ENCODE results near the gene ZNF213.
"Not testable (repeated sequence)": the region's sequence is repeated elsewhere in the genome, so short reads cannot be mapped to it uniquely, and the experiment has no call there.

Gene ZNF213

DNA sequence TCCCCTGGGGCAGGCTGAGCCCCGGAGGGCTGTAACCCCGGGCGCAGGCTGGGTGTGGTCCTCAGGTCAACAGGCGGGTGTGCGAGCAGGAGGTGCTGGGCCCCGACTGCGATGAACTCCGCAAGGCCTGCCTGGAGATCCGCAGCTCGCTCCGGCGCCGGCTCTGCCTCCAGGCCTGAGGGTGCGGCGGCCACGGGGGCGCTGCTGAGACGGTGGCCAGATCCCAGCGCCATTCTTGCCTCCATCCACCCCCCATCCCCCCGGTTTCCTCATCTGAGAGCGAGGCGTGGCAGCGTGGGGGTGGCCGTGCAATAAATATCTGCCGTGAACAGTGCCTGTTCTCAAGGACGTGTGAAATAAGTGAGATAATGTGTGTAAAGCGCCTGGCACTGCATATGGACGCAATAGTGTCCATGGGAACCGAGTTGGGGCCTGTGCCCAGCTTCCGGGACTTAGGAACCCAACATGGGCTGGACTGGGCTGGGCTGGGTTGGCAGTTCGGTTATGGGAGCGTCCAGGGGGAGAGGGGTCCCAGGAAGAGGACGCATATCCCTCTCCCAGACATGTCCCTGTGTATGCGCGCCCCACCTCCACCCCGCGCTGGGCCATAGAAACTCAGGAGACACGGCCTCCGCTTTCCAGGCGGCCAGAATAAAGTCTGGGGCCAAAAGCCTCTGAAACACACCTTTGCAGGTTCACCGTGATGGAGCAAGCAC, 15.0 kb downstream of the ZNF213 start:
- DNase-seq, result peak; percentile 67 to 73

DNA sequence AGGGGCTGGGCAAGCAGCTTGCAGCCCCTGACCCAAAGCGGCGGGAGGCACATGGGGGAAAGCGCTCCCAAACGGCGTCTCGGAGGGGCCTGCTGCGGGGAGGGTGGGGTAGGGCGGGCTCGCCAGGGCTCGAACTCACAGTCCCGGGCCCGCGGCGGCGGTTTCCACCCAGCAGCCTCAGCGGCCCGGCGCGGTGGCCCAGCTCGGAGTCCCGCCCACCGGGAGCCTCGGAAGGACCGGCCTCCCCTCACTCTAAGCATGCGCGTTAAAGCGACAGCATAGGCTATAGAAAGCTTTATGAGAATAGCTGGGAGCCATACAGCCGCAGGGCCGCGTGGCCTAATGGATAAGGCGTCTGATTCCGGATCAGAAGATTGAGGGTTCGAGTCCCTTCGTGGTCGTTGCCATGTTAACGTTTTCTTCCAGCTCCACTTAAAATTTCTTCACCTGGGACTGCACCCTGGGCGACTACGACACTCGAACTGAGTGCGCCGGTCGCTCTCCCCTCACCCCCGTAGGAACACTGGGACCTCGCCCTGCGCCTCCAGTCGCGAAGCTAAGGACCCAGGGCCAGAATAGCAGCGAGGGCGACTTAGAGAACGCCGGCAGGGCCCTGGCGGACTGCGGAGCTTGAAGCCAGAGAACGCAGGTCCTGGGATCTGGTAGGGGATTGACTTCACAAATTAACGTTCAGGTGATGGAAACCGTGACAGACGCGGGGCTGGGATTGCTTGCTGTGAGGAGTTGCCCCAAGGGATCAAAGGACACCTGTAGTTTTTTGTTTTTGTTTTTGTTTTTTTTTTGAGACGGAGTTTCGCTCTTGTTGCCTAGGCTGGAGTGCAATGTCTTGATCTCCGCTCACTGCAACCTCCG, 15.8 kb downstream of the ZNF213 start:
- DNase-seq, result peak; percentile 99

DNA sequence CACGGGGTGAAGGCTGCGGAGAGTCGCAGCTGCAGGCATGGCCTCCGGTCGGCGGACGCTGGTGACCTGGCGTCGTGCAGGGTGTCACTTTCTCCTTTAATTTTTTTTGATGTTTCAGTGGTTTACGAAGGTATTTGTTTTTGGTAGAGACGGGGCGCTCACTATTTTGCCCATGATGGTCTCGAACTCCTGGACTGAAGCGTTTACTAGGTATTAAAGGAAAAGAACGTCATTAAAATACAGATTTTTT, 17.1 kb downstream of the ZNF213 start:
- no peak for DNase-seq

DNA sequence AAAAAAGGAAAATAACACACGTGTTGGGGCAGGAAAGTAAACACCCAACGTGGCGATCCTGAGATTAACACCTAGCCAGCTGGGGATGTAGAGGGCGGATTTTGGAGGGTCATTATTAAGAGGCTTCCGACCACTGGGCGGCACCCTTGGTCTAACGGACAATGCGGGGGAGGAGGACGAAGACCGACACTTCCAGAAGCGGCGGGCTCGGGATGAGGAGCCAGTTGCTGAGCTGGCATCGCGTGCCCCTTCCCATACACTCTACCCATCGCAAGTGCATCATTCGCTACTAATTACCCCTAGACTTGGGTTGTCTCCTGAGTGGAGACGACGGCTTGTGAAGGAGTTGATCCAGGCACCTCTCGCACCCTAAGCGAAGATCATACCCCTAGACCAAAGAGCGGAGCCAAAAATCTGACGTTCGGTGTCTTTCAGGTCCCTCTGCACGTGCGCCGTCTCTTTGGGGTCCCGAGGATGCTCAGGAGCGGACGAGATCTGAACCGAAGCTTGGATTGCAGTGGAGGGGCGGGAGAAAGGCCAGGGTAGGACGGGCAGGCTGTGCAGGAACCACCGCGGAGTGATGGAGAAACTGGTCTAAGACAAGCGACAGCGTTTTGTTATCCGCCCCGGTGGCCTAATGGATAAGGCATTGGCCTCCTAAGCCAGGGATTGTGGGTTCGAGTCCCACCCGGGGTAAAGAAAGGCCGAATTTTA, 17.6 kb downstream of the ZNF213 start:
- peak; percentile 94 to 95 for DNase-seq

DNA sequence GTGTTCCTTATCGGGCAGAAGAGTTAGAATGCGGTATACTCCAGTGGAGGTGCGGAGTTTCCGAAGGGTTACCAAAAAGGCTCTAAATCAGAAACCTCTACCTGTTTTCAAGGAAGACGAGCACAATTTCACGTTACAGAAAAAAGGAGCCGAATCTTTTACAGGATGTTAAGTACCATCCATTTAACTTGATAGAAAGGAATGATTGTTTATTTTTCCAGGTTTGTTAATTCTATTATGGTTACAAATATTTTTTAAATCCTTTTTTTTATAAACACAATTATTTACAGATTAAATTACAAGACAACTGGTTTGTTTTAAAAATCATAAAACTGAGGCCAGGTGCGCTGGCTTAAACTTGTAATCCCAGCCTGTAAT, 18.2 kb downstream of the ZNF213 start:
- DNase-seq, result no peak

DNA sequence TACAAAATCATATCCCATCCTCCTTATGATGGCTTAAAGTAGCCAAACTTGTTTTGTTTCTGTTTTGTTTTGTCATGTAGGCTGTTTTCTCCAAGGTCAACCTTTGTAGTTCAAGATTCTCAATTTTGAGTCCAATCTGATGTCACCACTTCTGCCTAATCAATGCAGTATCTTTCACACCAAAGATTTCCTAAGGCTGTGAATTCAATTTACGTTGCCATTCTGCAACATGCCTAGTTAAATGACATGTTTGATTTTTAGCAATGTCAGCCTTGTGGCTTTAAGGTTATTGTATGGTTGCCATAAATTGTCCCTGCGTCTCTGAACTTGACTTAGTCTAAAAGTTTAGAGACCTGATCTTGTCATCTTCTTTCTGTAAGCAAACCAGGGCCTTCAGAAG, 20.4 kb downstream of the ZNF213 start:
- DNase-seq, result no peak

DNA sequence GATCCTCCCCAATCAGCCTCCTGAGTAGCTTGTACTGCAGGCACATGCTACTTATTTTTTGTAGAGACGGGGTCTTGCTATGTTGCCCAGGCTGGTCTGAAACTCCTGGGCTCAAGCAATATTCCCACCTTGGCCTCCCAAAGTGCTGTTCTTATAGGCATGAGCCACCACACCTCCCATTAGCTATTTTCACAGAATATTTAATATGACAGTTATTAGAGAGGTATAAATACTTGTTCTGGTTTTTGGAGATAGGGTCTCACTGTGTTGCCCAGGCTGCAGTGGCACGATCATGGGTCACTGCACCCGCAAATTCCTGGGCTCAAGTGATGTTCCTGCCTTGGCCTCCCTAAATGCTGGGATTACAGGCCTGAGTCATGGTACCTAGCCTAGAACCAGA, 21.1 kb downstream of the ZNF213 start:
- no peak for DNase-seq

DNA sequence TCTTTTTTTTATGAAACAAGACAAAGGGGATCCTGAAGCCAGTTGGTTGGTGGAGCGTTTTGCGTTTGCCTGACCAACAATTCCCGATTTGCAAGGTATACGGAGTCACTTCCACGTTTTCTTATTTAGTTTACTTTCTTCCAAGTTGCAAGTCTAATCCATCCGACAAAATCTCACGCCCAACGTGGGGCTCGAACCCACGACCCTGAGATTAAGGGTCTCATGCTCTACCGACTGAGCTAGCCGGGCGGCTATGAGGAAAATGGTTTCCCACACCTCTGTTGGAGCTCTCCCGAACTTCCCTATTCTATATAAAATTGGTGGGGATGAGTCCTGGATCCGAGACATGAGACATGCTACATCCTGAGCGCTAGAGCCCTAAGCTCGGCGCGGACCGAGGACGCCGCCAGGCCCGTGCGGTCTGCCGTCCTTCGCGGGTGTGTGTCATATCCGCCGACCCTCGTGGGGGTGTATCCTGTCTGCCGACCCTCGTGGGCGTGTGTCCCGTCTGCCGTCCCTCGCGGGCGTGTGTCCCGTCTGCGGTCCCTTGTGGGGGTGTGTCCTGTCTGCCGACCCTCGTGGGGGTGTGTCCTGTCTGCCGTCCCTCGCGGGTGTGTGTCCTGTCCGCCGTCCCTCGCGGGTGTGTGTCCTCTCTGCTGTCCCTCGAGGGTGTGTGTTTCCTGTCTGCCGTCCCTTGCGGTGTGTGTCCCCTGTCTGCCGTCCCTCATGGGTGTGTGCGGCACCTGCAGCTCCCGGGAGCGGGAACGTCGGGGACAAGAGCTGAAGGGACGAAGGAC, 22.6 kb downstream of the ZNF213 start:
- peak; percentile 67 to 72 for DNase-seq

DNA sequence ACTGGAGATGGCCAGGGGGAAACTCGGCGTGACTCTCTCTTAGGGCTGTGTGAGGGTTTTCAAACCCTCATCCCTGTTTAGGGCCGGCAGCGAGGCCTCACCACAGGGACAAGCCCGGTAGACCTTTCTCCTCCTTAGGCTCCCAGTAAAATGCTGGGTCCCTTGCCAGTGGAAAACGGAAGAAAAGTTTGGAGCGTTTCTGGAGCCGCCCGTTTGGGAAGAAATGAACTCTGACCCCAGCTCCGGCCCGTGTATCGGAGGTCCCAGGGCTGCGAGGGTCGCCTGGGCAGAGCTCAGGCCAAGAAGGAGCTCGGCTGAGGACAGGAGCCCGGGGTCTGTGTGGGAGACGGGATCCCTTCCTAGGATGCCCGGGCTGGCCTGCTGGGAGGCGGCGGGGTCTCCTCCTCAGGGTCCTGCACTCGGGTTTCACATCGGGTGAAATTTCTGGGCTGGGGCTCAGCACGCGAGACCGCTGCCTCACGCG, 23.2 kb downstream of the ZNF213 start:
- peak; percentile 12 to 25 for DNase-seq

DNA sequence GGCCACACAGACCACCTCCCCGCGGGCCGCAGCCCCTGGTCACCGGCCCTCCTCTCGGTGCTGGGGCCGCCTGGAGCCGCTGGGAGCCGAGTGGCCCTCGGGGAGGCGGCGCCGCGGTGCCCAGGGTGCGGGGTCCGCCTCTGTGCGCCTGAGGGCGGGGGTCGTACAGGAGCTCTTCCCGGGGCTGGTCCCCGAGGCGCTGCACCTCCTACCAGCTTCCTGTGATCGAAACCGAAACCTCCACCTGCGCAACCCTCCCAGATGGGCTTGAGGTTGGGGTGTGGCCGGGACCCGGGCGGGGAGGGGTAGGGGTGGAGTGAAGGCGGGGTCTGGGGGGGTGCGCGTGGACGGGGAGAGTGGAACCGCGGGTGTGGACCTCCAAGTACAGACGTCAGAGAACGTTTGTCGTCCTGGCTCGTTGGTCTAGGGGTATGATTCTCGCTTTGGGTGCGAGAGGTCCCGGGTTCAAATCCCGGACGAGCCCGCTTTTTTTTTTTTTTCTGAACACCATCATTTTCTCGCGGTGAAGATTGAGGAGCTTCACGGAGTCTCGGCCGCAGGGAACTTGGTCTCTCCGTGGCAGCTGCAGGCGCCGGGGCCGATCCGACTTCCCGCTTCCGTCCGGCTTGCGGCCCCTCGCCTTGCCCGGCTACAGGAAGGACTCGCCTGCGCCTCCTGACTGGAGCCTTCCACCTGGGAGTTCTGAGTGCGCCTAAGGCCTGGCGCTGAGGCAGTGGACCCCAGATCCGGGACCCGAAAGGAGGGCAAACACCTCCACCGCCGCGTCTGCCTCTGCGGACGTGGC, 23.9 kb downstream of the ZNF213 start:
- DNase-seq, result peak; percentile 81 to 82

DNA sequence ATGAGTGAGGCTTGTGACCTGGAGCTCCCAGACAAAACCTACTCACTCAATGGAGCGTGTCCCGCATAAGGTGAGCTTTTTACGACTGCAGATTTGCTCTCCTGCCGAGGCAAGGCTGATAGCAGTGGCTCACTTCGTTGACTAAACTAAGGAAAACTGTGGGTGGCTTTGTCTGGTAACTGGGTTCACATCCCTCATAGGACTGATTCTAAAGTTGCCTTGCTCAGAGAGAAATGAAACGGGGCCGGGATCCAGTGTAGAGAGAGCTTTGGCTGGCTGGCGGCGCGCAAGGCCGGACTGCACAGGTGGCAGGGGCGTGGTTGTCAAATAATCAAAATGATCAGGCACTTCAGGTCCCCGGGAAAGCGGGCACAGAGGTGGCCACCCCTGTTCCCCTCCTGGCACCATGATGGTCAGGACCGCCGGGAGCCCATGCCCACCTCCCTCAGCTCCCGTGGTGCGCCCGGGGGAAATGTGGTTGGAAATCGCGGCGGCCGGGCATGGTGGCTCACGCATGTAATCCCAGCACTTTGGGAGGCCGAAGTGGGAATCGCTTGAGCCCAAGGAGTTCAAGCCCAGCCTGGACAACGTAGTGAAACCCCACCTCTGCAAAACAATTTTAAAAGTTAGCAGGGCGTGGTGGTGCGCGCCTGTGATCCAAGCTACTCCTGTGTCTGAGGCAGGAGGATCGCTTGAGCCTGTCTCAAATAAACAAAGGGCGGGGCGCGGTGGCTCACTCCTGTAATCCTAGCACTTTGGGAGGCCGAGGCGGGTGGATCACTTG, 26.6 kb downstream of the ZNF213 start:
- no peak for DNase-seq

DNA sequence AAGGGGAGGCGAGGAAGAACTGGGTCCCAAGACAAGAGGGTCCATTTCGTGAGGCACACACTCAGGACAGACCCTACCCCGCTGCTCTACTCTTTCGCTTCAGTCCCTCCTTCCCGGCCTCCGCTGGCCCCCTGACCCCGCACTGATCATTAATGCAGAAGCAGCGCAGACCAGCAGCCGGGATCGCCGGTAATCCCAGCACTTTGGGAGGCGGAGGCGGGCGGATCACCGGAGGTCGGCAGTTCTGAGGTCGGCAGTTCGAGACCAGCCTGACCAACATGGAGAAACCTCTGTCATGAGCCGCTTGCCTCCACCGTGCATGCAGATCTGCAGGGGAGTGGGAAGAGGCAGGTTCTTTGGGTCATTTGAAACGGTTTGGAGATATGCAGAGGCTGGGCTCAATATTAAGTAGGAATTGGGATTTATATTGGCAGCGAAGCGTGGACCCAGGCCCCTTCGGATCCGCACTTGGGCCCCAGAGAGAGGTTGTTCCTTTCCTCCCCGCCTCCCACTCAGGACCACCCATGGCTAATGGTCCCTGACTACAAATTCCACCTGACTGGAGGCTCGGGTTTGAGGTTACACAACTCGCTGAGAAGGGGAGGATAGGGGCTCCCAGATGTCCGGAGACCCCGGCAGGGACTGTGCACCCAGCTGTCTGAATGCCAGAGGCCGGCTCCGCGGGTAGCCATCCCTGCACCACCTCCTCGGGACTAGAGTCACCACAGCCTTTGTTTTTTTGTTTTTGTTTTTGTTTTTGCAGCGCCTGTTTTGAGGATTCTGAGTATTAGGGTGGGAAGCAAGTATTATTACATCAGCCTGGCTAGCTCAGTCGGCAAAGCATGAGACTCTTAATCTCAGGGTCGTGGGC, 29.5 kb downstream of the ZNF213 start:
- no peak for DNase-seq

DNA sequence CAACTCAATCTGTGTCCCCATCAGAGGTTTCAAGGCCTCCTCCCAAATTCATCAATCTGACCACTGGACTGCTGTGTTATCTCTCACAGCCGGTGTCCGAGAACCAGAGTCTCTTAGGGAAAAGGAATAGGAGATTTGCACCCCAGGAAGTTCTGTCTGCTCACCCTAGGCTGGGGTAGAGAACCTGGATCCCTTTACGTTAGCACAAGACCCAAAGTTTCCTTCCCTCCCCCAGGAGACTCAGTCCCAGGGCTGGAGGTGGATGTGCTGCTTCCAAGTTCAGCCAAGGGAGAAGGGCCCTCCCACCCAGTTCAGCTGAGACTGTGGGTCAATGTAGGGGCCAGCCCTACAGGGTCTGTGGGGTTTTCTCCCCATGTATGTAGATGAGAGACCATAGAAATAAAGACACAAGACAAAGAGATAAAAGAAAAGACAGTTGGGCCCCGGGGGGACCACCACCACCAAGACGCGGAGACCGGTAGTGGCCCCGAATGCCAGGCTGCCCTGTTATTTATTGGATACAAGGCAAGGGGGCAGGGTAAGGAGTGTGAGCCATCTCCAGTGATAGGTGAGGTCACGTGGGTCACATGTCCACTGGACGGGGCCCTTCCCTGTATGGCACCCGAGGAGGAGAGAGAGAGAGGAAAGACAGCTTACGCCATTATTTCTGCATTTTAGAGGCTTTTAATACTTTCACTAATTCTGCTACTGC, 30.4 kb downstream of the ZNF213 start:
- no peak for DNase-seq

DNA sequence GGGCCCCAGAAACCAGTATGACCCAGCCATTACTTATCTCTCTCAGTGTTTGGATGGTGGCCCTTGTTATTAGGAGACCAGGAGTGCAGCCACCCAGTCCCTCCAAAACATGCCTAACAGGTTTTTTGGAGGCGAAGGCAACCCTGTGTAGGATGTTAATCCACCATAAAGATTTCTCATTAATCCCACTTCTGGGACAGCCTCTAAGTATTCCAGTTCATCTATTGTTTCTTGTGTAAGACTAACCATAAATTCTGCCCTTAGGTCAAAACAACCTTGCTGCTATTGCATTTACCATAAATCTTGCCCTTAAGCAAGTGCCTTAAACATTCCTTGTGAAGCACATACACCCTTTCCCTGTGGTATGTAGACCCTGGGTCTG, 31.7 kb downstream of the ZNF213 start:
- no peak for DNase-seq

DNA sequence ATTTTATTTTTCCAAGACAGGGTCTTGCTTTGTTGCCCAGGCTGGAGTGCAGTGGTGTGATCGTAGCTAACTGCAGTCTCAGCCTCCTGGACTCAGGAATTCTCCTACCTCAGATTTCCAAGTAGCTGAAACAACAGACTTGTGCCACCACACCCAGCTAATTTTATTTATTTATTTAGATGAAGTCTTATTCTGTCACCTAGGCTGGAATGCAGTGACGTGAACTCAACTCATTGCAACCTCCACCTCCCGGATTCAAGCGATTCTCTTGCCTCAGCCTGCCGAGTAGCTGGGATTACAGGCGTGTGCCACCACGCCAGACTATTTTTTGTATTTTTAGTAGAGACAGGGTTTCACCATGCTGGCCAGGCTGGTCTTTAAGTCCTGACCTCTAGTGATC, 33.9 kb downstream of the ZNF213 start:
- not testable (repeated sequence) for DNase-seq

DNA sequence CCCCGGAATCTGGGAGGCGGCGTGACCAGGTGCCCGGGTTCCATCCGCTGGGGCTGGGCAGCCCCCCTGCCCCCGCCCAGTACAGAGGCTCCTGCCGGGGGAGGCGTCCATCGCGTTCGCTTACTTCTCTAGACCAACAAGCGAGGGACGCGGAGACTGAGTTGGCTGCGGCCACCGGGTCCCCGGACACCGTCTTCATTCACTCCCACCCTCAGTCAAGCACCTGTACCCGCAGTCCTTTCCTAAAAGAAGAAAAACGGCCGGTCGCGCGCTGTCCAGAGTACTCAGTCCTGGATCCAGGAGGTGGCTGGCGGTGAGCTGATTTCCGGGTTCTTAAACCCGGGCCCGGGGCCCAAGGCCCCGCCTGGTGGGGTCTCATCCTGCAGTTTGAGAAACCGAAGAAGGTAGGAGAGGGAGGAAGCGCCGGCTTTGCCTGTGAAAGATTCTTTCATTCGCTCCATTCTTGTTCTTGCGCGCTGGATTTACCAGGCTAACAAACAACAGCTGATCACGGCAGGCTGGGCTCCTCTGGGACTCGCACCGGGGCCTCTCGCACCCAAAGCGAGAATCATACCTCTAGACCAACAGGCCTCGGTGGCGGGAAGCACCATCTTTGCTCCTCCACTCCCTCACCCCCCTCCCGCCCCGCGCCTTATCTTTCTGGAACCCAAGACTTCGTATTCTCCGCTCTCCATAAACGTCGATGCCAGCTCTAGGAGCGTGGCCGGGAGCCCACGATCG, 35.8 kb downstream of the ZNF213 start:
- peak; percentile 23 to 47 for DNase-seq

DNA sequence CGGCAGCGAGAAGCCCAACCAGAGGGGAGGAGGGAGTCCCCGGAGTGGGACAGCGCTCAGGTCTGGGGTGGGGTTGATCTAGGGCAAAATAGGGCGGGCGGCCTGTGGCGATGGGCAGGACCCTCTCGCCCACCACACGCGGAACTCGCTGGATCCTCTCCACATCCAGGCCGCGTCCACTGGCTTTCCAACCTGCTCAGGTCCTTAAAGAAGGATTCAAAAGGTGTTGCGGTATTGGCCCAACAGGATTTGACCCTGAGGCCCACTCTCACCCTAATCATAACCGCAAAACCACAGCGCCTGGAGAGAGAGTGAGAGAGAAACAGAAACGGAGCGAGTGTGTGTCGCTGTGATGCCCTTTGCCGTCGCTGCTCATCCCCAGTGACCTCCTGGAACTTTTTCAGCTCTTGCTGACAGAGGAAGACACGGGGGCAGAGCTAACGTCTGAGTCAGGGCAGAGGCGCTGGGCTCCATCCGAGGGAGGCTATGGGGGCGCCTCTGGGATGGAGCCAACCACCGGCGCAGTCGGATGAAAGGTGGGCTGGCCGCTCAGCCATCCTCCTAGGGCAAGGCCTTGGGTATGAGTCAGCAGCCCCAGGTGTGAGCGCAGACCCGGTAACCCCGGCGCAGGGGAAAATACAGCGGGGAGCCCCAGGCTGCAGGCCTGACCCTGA, 36.5 kb downstream of the ZNF213 start:
- peak; percentile 54 to 63 for DNase-seq
